Cerebellar cortex (tissue), 1 donor: ENCODE measurements around the gene HLTF.

Source experiments
- DNase-seq: peaks from one replicate; pipeline ENCODE4 v3.0.0-alpha.2; 2015; ENCODE audit warnings: low spot score

Gene HLTF

GRCh38 chr3:149016669-149017541, 69.4 kb downstream of the HLTF start:
- no peak for DNase-seq

GRCh38 chr3:149016242-149016641, 70.1 kb downstream of the HLTF start:
- DNase-seq: no peak

- no peak for DNase-seq
Observed at GRCh38 chr3:149015393-149015792, 70.9 kb downstream of the HLTF start.

GRCh38 chr3:149013726-149014125, 72.6 kb downstream of the HLTF start:
- DNase-seq: no peak

GRCh38 chr3:149011676-149012075, 74.7 kb downstream of the HLTF start:
- DNase-seq: no peak

- DNase-seq: no peak
Observed at GRCh38 chr3:149010966-149011365, 75.4 kb downstream of the HLTF start.

- DNase-seq: no peak
Observed at GRCh38 chr3:149010504-149010951, 75.8 kb downstream of the HLTF start.

GRCh38 chr3:149009732-149010131, 76.6 kb downstream of the HLTF start:
- no peak for DNase-seq

- no peak for DNase-seq
Observed at GRCh38 chr3:149007567-149008257, 78.6 kb downstream of the HLTF start.

GRCh38 chr3:149005416-149005815, 80.9 kb downstream of the HLTF start:
- DNase-seq: no peak

GRCh38 chr3:149004622-149005021, 81.7 kb downstream of the HLTF start:
- DNase-seq: no peak

- DNase-seq: no peak
Observed at GRCh38 chr3:149003653-149004305, 82.6 kb downstream of the HLTF start.

- no peak for DNase-seq
Observed at GRCh38 chr3:149001727-149002126, 84.6 kb downstream of the HLTF start.

GRCh38 chr3:149000206-149000745, 86.1 kb downstream of the HLTF start:
- DNase-seq: no peak

- DNase-seq: no peak
Observed at GRCh38 chr3:148999806-149000205, 86.5 kb downstream of the HLTF start.

GRCh38 chr3:148998715-148999423, 87.5 kb downstream of the HLTF start:
- no peak for DNase-seq

- DNase-seq: no peak
Observed at GRCh38 chr3:148998297-148998696, 88.0 kb downstream of the HLTF start.

GRCh38 chr3:148997623-148998022, 88.7 kb downstream of the HLTF start:
- DNase-seq: no peak

GRCh38 chr3:148992635-148993255, 93.6 kb downstream of the HLTF start:
- DNase-seq: no peak

GRCh38 chr3:148992027-148992634, 94.2 kb downstream of the HLTF start:
- DNase-seq: peak; percentile 38
